Activated B cell treated with CpG ODN at 0.5 μM for 24 hours (primary cell): ENCODE measurements around the gene TRA2B. TPM values are rescaled to one million over a fixed set of nuclear protein-coding genes. Genes with fewer than 3 reads are reported as not detected.
"Not testable (repeated sequence)": the region's sequence is repeated elsewhere in the genome, so short reads cannot be mapped to it uniquely, and the experiment has no call there.

Experiments used
- ATAC-seq: fragments of 200-7000 bp; cut with Tn5 transposase; one replicate; pipeline ENCODE4 v1.10.0; 2021; ENCODE audit warnings: low read depth, mild to moderate bottlenecking, moderate library complexity
- CTCF ChIA-PET: fragments of 350-600 bp; sonication (Branson Sonifier 250); formaldehyde crosslinking; loops from one replicate; lab custom pipeline; 2021; ENCODE audit warnings: antibody characterized with exemption; lab: Charles Lee
- POLR2A ChIA-PET: fragments of 350-600 bp; sonication (Branson Sonifier 250); formaldehyde crosslinking; loops from one replicate; lab custom pipeline; 2021; ENCODE audit warnings: antibody characterized with exemption; lab: Charles Lee
- DNase-seq: peaks from one replicate; pipeline ENCODE4 v3.0.0; 2022
- H3K27ac Mint-ChIP-seq: one replicate; pipeline ENCODE4 v1.8.0; 2020; ENCODE audit warnings: mixed read lengths
- H3K27me3 Mint-ChIP-seq: one replicate; pipeline ENCODE4 v1.8.0; 2021; ENCODE audit warnings: mixed read lengths
- H3K36me3 Mint-ChIP-seq: one replicate; pipeline ENCODE4 v1.8.0; 2021; ENCODE audit warnings: low read depth, mixed read lengths
- H3K4me1 Mint-ChIP-seq: one replicate; pipeline ENCODE4 v1.8.0; 2021; ENCODE audit warnings: mixed read lengths
- H3K4me3 Mint-ChIP-seq: one replicate; pipeline ENCODE4 v1.8.0; 2020; ENCODE audit warnings: mild to moderate bottlenecking, mixed read lengths
- H3K9me3 Mint-ChIP-seq: one replicate; pipeline ENCODE4 v1.8.0; 2020; ENCODE audit warnings: mixed read lengths
- intact Hi-C: fragments of 100-400 bp; cut with micrococcal nuclease; formaldehyde crosslinking; loops from one replicate; pipeline ENCODE4 v1.15.1; 2024
- total RNA-seq: library from RNA; stranded (reverse); gene quantifications from 2 replicates; pipeline ENCODE4 v1.2.3, GENCODE V29; 2022
- TF ChIP-seq, protein P1 (sequence below): fragments of 200-600 bp; IDR thresholded peaks from one replicate; pipeline ENCODE4 v1.8.0; 2022; ENCODE audit warnings: antibody characterized with exemption, mild to moderate bottlenecking

TRA2B gene
- total RNA-seq, 1 donor from 2014 or later = 219 TPM

GRCh38 chr3:185912512-185912911 lies 25.3 kb downstream of the TRA2B start:
- Mint-ChIP-seq H3K27ac (no peak overlapping the region), H3K9me3 (no peaks in the 10 kb centered on the region)

GRCh38 chr3:185911076-185911448 lies 26.8 kb downstream of the TRA2B start:
- H3K27me3 Mint-ChIP-seq, intact Hi-C loops, H3K27ac Mint-ChIP-seq, H3K4me1 Mint-ChIP-seq, ATAC-seq, H3K4me3 Mint-ChIP-seq, H3K9me3 Mint-ChIP-seq, DNase-seq: not testable (repeated sequence)
- ChIA-PET POLR2A (interaction anchor here (0.6 to 4.6 kb wide), 2 partner anchors 26 to 80 kb away, joined by 3 to 24 read pairs; partner anchors contain the start of gene TRA2B), CTCF (interaction anchor here (1.0 kb wide), 1 partner anchor 32 kb away, joined by 3 read pairs; no protein-coding TSS in a partner anchor)
- H3K36me3 Mint-ChIP-seq = peaks cover 25% of the 10 kb centered on the region

More at GRCh38 chr3:185912512-185912911, 25.3 kb downstream of the TRA2B start:
- no peak overlapping the region for H3K4me3 Mint-ChIP-seq
- H3K4me1 Mint-ChIP-seq = no peaks in the 10 kb centered on the region
- ChIA-PET CTCF (interaction anchor here (0.7 to 1.3 kb wide), 2 partner anchors 31 kb away, joined by 3 read pairs; no protein-coding TSS in a partner anchor), POLR2A (interaction anchor here (0.6 to 4.6 kb wide), 6 partner anchors 12 to 672 kb away, joined by 4 to 24 read pairs (median 6); partner anchors contain the start of gene TRA2B)
- ATAC-seq (no peak), DNase-seq (no peak)
- TF ChIP-seq, protein P1, sequence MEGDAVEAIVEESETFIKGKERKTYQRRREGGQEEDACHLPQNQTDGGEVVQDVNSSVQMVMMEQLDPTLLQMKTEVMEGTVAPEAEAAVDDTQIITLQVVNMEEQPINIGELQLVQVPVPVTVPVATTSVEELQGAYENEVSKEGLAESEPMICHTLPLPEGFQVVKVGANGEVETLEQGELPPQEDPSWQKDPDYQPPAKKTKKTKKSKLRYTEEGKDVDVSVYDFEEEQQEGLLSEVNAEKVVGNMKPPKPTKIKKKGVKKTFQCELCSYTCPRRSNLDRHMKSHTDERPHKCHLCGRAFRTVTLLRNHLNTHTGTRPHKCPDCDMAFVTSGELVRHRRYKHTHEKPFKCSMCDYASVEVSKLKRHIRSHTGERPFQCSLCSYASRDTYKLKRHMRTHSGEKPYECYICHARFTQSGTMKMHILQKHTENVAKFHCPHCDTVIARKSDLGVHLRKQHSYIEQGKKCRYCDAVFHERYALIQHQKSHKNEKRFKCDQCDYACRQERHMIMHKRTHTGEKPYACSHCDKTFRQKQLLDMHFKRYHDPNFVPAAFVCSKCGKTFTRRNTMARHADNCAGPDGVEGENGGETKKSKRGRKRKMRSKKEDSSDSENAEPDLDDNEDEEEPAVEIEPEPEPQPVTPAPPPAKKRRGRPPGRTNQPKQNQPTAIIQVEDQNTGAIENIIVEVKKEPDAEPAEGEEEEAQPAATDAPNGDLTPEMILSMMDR = no peak
- peaks cover 39% of the 10 kb centered on the region for H3K36me3 Mint-ChIP-seq
- no peaks in the 10 kb centered on the region for H3K27me3 Mint-ChIP-seq
- intact Hi-C loops = no loop called here

- H3K4me3 Mint-ChIP-seq, ATAC-seq, H3K9me3 Mint-ChIP-seq, H3K4me1 Mint-ChIP-seq, H3K27me3 Mint-ChIP-seq, DNase-seq, H3K27ac Mint-ChIP-seq, intact Hi-C loops: not testable (repeated sequence)
- H3K36me3 Mint-ChIP-seq = peaks cover 20% of the 10 kb centered on the region
- CTCF ChIA-PET = interaction anchor here (1.0 kb wide), 1 partner anchor 33 kb away, joined by 3 read pairs; no protein-coding TSS in a partner anchor
- POLR2A ChIA-PET = interaction anchor here (0.6 to 0.7 kb wide), 2 partner anchors 22 to 81 kb away, joined by 3 to 5 read pairs; no protein-coding TSS in a partner anchor
Observed at GRCh38 chr3:185910322-185911075, 27.3 kb downstream of the TRA2B start.

DNA sequence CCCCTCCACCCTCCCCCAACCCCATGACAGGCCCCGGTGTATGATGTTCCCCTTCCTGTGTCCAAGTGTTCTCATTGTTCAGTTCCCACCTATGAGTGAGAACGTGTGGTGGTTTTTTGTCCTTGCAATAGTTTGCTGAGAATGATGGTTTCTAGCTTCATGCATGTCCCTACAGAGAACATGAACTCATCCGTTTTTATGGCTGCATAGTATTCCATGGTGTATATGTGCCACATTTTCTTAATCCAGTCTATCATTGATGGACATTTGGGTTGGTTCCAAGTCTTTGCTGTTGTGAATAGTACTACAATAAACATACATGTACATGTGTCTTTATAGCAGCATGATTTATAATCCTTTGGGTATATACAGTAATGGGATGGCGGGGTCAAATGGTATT lies 27.9 kb downstream of the TRA2B start:
- H3K4me3 Mint-ChIP-seq, H3K27ac Mint-ChIP-seq, H3K27me3 Mint-ChIP-seq, H3K4me1 Mint-ChIP-seq, CTCF ChIA-PET, DNase-seq, ATAC-seq, intact Hi-C loops, H3K9me3 Mint-ChIP-seq: not testable (repeated sequence)
- POLR2A ChIA-PET = interaction anchor here (0.7 kb wide), 1 partner anchor 23 kb away, joined by 5 read pairs; no protein-coding TSS in a partner anchor
- H3K36me3 Mint-ChIP-seq = peaks cover 15% of the 10 kb centered on the region

DNA sequence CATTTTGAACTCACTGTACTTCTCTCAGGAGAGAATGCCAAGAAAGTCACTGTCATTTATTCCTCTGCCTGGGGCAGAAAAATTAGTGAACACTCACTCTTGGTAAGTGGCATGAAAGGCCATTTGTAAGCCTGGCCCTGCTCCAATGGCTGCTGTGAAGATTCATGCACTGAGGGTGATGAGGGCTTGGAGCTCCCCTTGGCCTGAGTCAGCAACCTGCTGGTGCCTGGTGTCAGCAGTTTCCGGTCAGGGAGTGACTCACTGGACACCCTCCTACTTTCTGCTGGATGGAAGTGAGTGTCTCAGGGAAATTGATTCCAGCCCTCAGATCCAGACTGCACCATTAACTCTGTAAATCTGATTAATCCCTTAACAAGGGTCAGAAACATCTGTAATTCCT lies 37.6 kb downstream of the TRA2B start:
- CTCF ChIA-PET = no interaction called here

DNA sequence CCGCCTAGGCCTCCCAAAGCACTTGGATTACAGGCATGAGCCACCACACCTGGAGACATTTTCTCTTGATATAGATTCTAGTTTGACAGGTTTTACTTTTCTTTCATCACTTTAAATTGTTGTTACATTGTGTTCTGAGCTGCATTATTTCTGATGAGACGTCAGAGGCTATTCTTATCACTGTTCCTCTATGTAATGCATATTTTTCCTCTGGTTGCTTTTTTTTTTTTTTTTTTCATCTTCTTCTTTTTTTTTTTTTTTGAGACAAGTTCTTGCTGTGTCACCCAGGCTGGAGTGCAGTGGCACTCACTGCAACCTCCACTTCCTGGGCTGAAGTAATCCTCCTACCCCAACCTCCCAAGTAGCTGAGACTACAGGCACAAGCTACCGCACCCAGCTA lies 41.2 kb downstream of the TRA2B start:
- H3K27ac Mint-ChIP-seq = no peak overlapping the region
- CTCF ChIA-PET = no interaction called here
- intact Hi-C loops = no loop called here
- no peak for ATAC-seq
- H3K36me3 Mint-ChIP-seq = no peaks in the 10 kb centered on the region
- H3K4me1 Mint-ChIP-seq = no peaks in the 10 kb centered on the region
- peaks cover 11% of the 10 kb centered on the region for H3K9me3 Mint-ChIP-seq
- H3K27me3 Mint-ChIP-seq = peaks cover 11% of the 10 kb centered on the region
- TF ChIP-seq, protein P1 = no peak
- no peak for DNase-seq
- POLR2A ChIA-PET = interaction anchor here (0.6 to 0.7 kb wide), 2 partner anchors 16 to 628 kb away, joined by 6 to 15 read pairs; no protein-coding TSS in a partner anchor
- H3K4me3 Mint-ChIP-seq = no peak overlapping the region

More for the DNA sequence above, 37.6 kb downstream of the TRA2B start:
- POLR2A ChIA-PET = no interaction called here
- TF ChIP-seq, protein P1 = no peak
- H3K4me1 Mint-ChIP-seq = no peaks in the 10 kb centered on the region
- H3K27me3 Mint-ChIP-seq = peaks cover 14% of the 10 kb centered on the region
- H3K9me3 Mint-ChIP-seq = peaks cover 11% of the 10 kb centered on the region
- H3K4me3 Mint-ChIP-seq = no peak overlapping the region
- no peaks in the 10 kb centered on the region for H3K36me3 Mint-ChIP-seq
- ATAC-seq (no peak), DNase-seq (no peak)
- intact Hi-C loops = no loop called here
- H3K27ac Mint-ChIP-seq = no peak overlapping the region
